Activated B cell treated with CpG ODN at 0.5 μM for 24 hours (primary cell): Measurements from ENCODE around the gene TRAPPC11. TPM values are rescaled to one million over a fixed set of nuclear protein-coding genes. Genes with fewer than 3 reads are reported as not detected.

Experiments
- ATAC-seq: fragments of 200-7000 bp; cut with Tn5 transposase; one replicate; pipeline ENCODE4 v1.10.0; 2021; ENCODE audit warnings: low read depth, mild to moderate bottlenecking, moderate library complexity
- CTCF ChIA-PET: fragments of 350-600 bp; sonication (Branson Sonifier 250); formaldehyde crosslinking; loops from one replicate; lab custom pipeline; 2021; ENCODE audit warnings: antibody characterized with exemption; lab: Charles Lee
- POLR2A ChIA-PET: fragments of 350-600 bp; sonication (Branson Sonifier 250); formaldehyde crosslinking; loops from one replicate; lab custom pipeline; 2021; ENCODE audit warnings: antibody characterized with exemption; lab: Charles Lee
- DNase-seq: peaks from one replicate; pipeline ENCODE4 v3.0.0; 2022
- H3K27ac Mint-ChIP-seq: one replicate; pipeline ENCODE4 v1.8.0; 2020; ENCODE audit warnings: mixed read lengths
- H3K27me3 Mint-ChIP-seq: one replicate; pipeline ENCODE4 v1.8.0; 2021; ENCODE audit warnings: mixed read lengths
- H3K36me3 Mint-ChIP-seq: one replicate; pipeline ENCODE4 v1.8.0; 2021; ENCODE audit warnings: low read depth, mixed read lengths
- H3K4me1 Mint-ChIP-seq: one replicate; pipeline ENCODE4 v1.8.0; 2021; ENCODE audit warnings: mixed read lengths
- H3K4me3 Mint-ChIP-seq: one replicate; pipeline ENCODE4 v1.8.0; 2020; ENCODE audit warnings: mild to moderate bottlenecking, mixed read lengths
- H3K9me3 Mint-ChIP-seq: one replicate; pipeline ENCODE4 v1.8.0; 2020; ENCODE audit warnings: mixed read lengths
- intact Hi-C: fragments of 100-400 bp; cut with micrococcal nuclease; formaldehyde crosslinking; loops from one replicate; pipeline ENCODE4 v1.15.1; 2024
- total RNA-seq: library from RNA; stranded (reverse); gene quantifications from 2 replicates; pipeline ENCODE4 v1.2.3, GENCODE V29; 2022
- TF ChIP-seq, protein P1 (sequence below): fragments of 200-600 bp; IDR thresholded peaks from one replicate; pipeline ENCODE4 v1.8.0; 2022; ENCODE audit warnings: antibody characterized with exemption, mild to moderate bottlenecking

The TRAPPC11 gene
- total RNA-seq, 1 donor from 2014 or later: 45.2 TPM

DNA sequence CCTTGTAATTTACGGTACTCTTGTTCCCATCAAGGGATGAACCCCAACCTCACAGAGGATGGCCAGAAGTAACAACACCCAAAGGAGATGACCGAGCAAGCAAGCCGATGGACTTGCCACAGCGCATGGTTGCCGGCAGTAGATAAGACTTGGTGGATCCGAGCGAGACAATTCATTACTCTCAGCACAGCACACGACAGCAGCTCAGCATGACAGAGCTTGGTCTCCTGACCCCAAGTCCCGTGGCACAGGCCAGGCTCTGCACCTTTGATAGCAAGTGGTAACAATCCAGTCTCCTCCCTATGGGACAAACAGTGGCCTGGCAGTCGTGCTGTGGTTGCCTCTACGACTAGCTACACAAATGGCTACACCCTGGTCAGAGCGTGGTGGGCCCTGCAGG lies 26.4 kb upstream of the TRAPPC11 start:
- H3K27me3 Mint-ChIP-seq: peaks cover 5% of the 10 kb centered on the region
- ATAC-seq: no peak
- H3K4me1 Mint-ChIP-seq: no peaks in the 10 kb centered on the region
- CTCF ChIA-PET: no interaction called here
- TF ChIP-seq, protein P1, sequence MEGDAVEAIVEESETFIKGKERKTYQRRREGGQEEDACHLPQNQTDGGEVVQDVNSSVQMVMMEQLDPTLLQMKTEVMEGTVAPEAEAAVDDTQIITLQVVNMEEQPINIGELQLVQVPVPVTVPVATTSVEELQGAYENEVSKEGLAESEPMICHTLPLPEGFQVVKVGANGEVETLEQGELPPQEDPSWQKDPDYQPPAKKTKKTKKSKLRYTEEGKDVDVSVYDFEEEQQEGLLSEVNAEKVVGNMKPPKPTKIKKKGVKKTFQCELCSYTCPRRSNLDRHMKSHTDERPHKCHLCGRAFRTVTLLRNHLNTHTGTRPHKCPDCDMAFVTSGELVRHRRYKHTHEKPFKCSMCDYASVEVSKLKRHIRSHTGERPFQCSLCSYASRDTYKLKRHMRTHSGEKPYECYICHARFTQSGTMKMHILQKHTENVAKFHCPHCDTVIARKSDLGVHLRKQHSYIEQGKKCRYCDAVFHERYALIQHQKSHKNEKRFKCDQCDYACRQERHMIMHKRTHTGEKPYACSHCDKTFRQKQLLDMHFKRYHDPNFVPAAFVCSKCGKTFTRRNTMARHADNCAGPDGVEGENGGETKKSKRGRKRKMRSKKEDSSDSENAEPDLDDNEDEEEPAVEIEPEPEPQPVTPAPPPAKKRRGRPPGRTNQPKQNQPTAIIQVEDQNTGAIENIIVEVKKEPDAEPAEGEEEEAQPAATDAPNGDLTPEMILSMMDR: no peak
- no peaks in the 10 kb centered on the region for H3K9me3 Mint-ChIP-seq
- no peak for DNase-seq
- H3K27ac Mint-ChIP-seq: no peak overlapping the region
- intact Hi-C loops: no loop called here
- H3K36me3 Mint-ChIP-seq: no peaks in the 10 kb centered on the region
- H3K4me3 Mint-ChIP-seq: no peak overlapping the region
- POLR2A ChIA-PET: no interaction called here

DNA sequence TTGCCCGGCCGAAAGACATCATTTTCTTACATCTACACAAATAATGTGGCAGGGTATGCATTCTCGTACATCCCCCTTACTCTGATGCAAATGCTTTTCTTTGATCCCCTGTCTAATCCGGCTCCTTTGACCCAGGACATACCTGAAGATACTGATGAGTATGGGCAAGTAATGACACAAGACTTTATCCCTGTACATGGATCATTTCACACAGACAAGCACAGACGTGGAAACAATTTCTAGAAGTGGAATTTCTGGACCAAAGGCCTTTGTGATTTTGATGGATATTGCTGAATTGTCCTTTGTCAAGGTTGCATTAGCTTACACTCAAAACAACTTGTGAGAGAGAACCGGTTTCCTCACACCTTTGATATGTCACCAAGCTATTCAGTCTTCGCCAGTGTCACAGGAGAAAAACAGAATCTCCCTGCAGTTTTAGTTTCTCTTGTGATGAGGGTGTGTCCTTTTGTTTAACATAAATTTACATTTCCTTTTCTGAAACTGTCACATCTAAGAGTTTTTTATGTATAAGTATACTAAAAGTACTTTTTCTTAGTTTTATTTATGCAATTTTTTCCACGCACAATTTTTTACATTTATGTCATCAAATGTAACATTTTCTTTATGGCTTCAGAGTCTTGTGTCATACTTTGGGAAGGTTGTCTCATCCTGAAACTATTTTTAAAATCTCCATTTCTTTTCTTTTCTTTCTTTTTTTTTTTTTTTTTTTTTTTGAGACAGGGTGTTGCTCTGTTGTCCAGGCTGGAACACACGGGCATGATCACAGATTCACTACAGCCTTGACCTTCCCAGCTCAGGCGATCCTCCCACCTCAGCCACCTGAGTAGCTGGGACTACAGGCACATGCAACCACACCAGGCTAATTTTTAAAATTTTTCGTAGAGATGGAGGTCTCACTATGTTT lies 25.4 kb upstream of the TRAPPC11 start:
- Mint-ChIP-seq H3K4me3 (no peak overlapping the region), H3K27ac (no peak overlapping the region), H3K4me1 (no peaks in the 10 kb centered on the region), H3K36me3 (no peaks in the 10 kb centered on the region), H3K9me3 (no peaks in the 10 kb centered on the region), H3K27me3 (peaks cover 5% of the 10 kb centered on the region)
- ATAC-seq (no peak), DNase-seq (no peak)
- TF ChIP-seq, protein P1: no peak
- intact Hi-C loops: no loop called here
- CTCF ChIA-PET: no interaction called here
- POLR2A ChIA-PET: no interaction called here

DNA sequence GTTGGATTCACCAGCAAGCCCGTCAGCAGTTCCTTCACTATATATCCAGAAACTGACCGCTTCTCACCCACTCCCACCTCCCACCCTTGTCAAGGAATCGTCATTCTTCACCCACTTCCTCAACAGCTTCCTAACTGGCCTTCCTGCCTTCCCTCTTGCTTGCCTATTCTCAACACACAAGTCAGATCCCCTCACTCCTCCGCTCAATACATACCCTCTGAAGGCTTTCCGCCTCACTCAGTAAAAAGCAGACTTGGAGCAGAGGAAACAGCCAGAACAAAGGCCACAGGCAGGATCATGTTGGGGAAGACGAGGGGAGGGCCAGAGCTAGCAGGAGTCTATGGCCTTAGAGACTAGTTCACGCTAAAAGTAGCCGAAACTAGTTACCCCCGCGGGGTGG lies 23.8 kb upstream of the TRAPPC11 start:
- ChIA-PET CTCF (no interaction called here), POLR2A (no interaction called here)
- H3K4me3 Mint-ChIP-seq: no peak overlapping the region
- H3K9me3 Mint-ChIP-seq: no peaks in the 10 kb centered on the region
- TF ChIP-seq, protein P1: no peak
- no peaks in the 10 kb centered on the region for H3K4me1 Mint-ChIP-seq
- peaks cover 5% of the 10 kb centered on the region for H3K27me3 Mint-ChIP-seq
- no peak overlapping the region for H3K27ac Mint-ChIP-seq
- intact Hi-C loops: no loop called here
- peaks cover 3% of the 10 kb centered on the region for H3K36me3 Mint-ChIP-seq
- no peak for DNase-seq
- no peak for ATAC-seq

DNA sequence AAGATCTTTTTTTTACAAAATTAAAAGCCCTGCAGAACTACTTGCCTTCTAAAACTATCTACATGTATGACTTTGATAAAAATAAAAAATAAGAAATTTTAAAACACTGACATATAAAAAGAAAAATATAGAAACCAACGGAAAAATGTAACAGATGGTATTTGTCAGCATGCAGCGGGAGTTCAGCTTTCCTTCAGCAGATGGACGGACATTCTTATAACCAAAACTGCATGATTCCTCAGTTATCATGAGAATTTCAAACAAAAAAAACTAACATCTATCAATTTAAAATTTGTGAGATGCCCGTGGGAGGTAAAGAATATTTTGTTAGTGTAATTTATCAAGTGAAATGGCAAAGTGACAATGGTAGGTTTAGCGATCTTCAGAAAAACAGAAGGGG lies 23.4 kb upstream of the TRAPPC11 start:
- no peak for DNase-seq
- Mint-ChIP-seq H3K4me1 (no peaks in the 10 kb centered on the region), H3K9me3 (no peaks in the 10 kb centered on the region), H3K36me3 (peaks cover 3% of the 10 kb centered on the region), H3K27me3 (peaks cover 5% of the 10 kb centered on the region), H3K4me3 (no peak overlapping the region), H3K27ac (no peak overlapping the region)
- POLR2A ChIA-PET: no interaction called here
- intact Hi-C loops: no loop called here
- no peak for ATAC-seq
- TF ChIP-seq, protein P1: no peak
- CTCF ChIA-PET: no interaction called here

DNA sequence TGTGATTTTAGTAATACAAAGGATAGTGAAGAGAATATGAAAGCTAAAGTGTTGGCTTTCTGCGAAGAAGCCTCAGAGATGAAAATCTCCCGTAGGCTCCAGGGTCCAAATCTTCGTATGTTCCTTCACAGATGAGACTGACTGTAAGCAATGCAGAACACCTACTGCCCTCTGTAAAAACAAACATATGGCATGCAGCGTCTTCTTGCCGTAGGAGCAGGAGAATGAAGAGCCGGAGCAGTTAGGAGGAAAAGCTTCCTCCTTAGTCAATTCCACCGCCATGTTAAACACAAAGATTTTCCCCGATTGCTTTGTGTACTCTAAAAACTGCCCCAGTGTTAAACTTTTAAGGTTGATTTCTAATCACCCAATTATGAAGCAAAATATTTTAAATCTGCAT lies 22.6 kb upstream of the TRAPPC11 start:
- POLR2A ChIA-PET: no interaction called here
- DNase-seq: no peak
- no peak overlapping the region for H3K4me3 Mint-ChIP-seq

More for the DNA sequence above, 22.6 kb upstream of the TRAPPC11 start:
- TF ChIP-seq, protein P1: no peak
- Mint-ChIP-seq H3K27ac (no peak overlapping the region), H3K9me3 (no peaks in the 10 kb centered on the region), H3K4me1 (no peaks in the 10 kb centered on the region), H3K36me3 (peaks cover 6% of the 10 kb centered on the region), H3K27me3 (peaks cover 5% of the 10 kb centered on the region)
- no peak for ATAC-seq
- CTCF ChIA-PET: no interaction called here
- intact Hi-C loops: no loop called here
